Astrocyte of the cerebellum (primary cell): ENCODE results near the gene TPSAB1.
"Not testable (repeated sequence)": the region's sequence is repeated elsewhere in the genome, so short reads cannot be mapped to it uniquely, and the experiment has no call there.

Experiments used
- DNase-seq: peaks from one replicate; pipeline ENCODE4 v3.0.0-alpha.2; 2011; ENCODE audit warnings: low read depth
- H3K4me3 ChIP-seq: 2 replicates; pipeline ENCODE4 v1.5.1; 2011; ENCODE audit warnings: mild to moderate bottlenecking, low read depth, low read length, moderate library complexity
- in situ Hi-C: cut with HindIII; loops from 2 replicates; pipeline ENCODE4 v1.10.0; 2017; ENCODE audit warnings: low sequenced_read_pairs
- TF ChIP-seq, protein P1 (sequence below): IDR thresholded peaks from 2 replicates; pipeline ENCODE4 v1.5.1; 2012; ENCODE audit warnings: low read length, low read depth, moderate library complexity, mild to moderate bottlenecking; ENCODE audit errors: missing control alignments

TPSAB1 gene

DNA sequence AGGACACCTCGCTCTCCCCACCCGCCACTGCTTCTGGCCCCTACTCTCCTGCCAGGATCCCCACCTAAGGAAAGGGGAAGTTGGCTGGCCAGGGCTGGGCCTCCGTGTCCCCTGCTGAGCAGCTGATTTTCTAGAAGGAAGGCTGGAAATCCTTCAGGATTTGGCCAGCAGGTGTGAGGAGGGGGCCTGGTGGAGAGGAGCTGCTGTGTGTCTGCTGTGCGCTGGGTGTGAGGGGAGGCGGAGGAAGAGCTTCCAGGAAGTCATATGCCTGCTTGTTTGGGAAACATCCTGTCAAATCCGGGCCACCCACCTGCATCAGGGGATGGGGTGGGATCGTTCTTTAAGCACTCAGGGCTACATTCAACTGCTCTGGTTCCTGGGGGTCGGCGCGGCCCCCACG, 44.0 kb upstream of the TPSAB1 start:
- no peak overlapping the region for H3K4me3 ChIP-seq
- no peak for DNase-seq
- in situ Hi-C loops = no loop called here
- TF ChIP-seq, protein P1, sequence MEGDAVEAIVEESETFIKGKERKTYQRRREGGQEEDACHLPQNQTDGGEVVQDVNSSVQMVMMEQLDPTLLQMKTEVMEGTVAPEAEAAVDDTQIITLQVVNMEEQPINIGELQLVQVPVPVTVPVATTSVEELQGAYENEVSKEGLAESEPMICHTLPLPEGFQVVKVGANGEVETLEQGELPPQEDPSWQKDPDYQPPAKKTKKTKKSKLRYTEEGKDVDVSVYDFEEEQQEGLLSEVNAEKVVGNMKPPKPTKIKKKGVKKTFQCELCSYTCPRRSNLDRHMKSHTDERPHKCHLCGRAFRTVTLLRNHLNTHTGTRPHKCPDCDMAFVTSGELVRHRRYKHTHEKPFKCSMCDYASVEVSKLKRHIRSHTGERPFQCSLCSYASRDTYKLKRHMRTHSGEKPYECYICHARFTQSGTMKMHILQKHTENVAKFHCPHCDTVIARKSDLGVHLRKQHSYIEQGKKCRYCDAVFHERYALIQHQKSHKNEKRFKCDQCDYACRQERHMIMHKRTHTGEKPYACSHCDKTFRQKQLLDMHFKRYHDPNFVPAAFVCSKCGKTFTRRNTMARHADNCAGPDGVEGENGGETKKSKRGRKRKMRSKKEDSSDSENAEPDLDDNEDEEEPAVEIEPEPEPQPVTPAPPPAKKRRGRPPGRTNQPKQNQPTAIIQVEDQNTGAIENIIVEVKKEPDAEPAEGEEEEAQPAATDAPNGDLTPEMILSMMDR = no peak

DNA sequence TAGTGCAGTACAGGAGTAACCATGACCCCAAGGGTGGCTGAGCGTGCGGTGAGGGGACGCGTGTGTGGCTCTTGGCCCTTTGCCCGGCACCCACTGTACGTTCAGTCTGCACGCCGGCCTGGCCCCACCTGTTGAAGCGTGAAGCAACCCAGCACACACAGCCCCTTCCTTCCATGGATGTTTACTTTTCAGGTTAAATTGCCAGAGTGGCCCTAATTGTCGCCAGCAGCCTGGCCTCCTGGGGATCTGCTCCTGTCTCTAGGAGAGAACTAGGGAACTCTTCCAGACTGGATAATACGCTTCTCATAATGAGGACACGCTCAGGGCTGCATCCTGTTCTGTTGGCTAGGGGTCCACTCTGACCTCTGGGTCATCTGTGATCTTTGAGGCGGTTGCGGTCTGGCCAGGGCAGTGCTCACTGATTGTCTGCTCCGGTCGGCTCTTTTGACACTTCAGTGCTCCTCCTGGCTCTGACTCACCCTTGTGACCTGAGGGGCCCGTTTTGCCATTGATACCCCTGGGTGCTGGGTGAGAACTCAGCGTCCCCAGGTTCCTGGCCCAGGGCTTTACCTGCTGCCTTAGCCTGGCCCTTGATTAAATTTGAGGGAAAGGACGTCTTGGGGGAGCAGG, 43.2 kb upstream of the TPSAB1 start:
- DNase-seq = no peak
- in situ Hi-C loops = no loop called here
- TF ChIP-seq, protein P1 = no peak
- no peak overlapping the region for H3K4me3 ChIP-seq

GRCh38 chr16:1198194-1198593, 42.3 kb upstream of the TPSAB1 start:
- in situ Hi-C loops = no loop called here
- H3K4me3 ChIP-seq = no peak overlapping the region
- no peak for DNase-seq
- TF ChIP-seq, protein P1 = no peak

DNA sequence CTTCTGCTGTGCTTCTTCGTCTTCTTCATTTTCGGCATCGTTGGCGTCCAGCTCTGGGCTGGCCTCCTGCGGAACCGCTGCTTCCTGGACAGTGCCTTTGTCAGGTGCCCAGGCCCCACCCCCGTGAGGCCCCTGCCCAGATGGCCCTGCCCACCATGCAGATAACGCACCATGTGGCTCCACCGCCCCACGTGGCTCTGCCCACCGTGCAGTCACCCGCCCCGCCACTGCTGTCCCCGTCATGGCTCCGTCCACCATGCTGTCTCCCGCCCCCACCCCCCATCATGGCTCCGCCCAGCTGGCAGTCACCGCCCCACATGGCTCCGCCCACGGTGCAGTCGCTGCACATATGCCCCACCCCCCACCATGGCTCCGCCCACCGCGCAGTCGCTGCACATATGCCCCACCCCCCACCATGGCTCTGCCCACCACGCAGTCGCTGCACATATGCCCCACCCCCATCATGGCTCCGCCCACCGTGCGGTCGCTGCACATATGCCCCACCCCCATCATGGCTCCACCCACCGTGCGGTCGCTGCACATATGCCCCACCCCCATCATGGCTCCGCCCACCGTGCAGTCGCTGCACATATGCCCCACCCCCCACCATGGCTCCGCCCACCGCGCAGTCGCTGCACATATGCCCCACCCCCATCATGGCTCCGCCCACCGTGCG, 41.7 kb upstream of the TPSAB1 start:
- in situ Hi-C loops, H3K4me3 ChIP-seq, DNase-seq: not testable (repeated sequence)

DNA sequence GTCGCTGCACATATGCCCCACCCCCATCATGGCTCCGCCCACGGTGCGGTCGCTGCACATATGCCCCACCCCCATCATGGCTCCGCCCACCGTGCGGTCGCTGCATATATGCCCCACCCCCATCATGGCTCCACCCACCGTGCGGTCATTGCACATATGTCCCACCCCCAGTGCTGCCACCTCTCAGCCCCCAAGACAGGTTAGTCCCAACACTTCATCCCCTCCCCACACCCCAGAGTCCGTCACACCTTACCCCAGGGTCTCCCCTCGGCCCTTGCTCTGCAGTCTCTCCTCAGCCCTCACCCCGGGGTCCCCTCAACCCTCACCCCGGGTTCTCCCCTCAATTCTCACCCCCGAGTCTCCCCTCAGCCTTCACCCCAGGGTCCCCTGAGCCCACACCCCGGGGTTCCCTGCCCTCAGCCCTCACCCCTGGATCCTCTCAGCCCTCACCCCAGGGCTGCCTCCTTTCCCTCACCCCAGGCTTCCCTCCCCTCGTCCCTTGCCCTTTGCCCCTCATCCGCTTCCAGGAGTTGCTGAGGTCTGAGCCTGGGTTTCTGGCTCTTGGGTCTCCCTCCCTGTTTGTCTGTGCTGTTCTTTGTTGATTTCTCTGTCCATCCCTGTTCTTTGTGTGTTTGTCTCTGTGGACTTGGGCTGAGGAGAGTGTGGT, 41.0 kb upstream of the TPSAB1 start:
- TF ChIP-seq, protein P1 = no peak
- in situ Hi-C loops = no loop called here
- DNase-seq = no peak
- H3K4me3 ChIP-seq = no peak overlapping the region

DNA sequence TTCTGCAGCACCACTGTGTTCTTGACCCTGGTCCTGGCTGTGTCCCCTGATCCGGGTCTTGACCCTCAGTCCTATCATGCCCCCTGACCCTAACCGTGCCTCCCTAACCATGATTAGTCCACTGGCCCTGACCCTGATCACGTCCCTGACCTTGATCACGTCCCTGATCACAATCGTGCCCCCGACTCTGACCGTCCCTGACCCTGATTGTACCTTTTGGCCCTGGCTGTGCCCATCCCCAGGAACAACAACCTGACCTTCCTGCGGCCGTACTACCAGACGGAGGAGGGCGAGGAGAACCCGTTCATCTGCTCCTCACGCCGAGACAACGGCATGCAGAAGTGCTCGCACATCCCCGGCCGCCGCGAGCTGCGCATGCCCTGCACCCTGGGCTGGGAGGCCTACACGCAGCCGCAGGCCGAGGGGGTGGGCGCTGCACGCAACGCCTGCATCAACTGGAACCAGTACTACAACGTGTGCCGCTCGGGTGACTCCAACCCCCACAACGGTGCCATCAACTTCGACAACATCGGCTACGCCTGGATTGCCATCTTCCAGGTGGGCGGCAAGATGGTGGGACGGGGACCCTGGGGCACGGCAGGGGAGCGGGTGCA, 40.4 kb upstream of the TPSAB1 start:
- no peak overlapping the region for H3K4me3 ChIP-seq
- TF ChIP-seq, protein P1 = no peak
- in situ Hi-C loops = no loop called here
- DNase-seq = no peak

DNA sequence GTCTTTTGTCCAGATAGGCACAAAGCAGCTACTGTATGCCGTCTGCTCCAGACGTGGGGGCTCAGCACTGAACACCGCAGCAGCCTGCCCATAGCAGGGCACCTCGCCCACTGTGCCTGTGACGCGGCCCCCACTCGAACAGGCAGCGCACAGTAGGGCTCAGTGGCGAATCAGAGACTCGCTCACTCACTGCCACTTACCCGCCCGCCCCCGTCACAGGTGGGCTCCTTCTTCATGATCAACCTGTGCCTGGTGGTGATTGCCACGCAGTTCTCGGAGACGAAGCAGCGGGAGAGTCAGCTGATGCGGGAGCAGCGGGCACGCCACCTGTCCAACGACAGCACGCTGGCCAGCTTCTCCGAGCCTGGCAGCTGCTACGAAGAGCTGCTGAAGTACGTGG, 39.1 kb upstream of the TPSAB1 start:
- in situ Hi-C loops = no loop called here
- H3K4me3 ChIP-seq = no peak overlapping the region
- TF ChIP-seq, protein P1 = no peak
- DNase-seq = no peak
